Upper lobe of right lung (tissue), 1 donor: ENCODE data around the gene CFAP43. TPM values are rescaled to one million over a fixed set of nuclear protein-coding genes. Genes with fewer than 3 reads are reported as not detected.

Experiments
- ATAC-seq: fragments of 200-7000 bp; cut with Tn5 transposase; one replicate; pipeline ENCODE4 v1.9.1; 2020; ENCODE audit warnings: mild to moderate bottlenecking, moderate library complexity
- DNase-seq: peaks from one replicate; pipeline ENCODE4 v3.0.0-alpha.2; 2020
- H3K27ac ChIP-seq: fragments of 200-600 bp; one replicate; pipeline ENCODE4 v1.8.0; 2022
- H3K27me3 ChIP-seq: fragments of 200-600 bp; one replicate; pipeline ENCODE4 v1.8.0; 2022; ENCODE audit warnings: mild to moderate bottlenecking
- H3K36me3 ChIP-seq: fragments of 200-600 bp; one replicate; pipeline ENCODE4 v1.8.0; 2022
- H3K4me1 ChIP-seq: fragments of 200-600 bp; one replicate; pipeline ENCODE4 v1.8.0; 2022
- H3K4me3 ChIP-seq: fragments of 200-600 bp; one replicate; pipeline ENCODE4 v1.8.0; 2022; ENCODE audit warnings: mild to moderate bottlenecking
- H3K9me3 ChIP-seq: fragments of 200-600 bp; one replicate; pipeline ENCODE4 v1.8.0; 2022
- intact Hi-C: fragments of 100-400 bp; cut with DNase I; formaldehyde crosslinking; loops from one replicate; pipeline ENCODE4 v1.11.0; 2022
- total RNA-seq: library from RNA; stranded (reverse); fragmentation: NEBNext Ultra II Directional; extraction: Animal tissue kit (Norgen Biotek cat#: 25700); gene quantifications from one replicate; pipeline ENCODE4 v1.2.1, GENCODE V29; 2021
- TF ChIP-seq, protein P1 (sequence below): fragments of 200-600 bp; IDR thresholded peaks from one replicate; pipeline ENCODE4 v1.8.0; 2022; ENCODE audit warnings: antibody characterized with exemption
- donor health status: DM: no; HTN: yes; CAD: no; lungs with severe emphysema.

Gene CFAP43
- total RNA-seq, 1 donor from 2014 or later: 0.75 TPM

DNA sequence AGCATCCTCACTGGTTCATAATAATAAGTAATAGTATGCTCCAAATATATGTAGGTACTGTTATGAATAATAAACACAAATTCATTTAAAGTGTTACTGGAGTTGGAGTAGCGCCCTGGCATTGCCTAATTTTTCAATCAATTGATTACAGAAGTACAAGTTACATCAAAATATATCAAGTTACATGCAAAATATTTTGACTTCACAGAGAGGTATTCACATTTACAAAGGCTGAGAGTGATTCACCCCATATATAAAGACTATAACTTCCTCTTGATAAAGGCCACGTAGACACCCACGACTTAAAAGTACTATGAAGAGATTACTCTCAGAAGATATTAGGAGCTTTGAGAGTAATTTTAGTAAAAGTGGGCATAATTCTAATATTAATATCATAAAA is 132.9 kb downstream of the CFAP43 start:
- ATAC-seq: no peak

DNA sequence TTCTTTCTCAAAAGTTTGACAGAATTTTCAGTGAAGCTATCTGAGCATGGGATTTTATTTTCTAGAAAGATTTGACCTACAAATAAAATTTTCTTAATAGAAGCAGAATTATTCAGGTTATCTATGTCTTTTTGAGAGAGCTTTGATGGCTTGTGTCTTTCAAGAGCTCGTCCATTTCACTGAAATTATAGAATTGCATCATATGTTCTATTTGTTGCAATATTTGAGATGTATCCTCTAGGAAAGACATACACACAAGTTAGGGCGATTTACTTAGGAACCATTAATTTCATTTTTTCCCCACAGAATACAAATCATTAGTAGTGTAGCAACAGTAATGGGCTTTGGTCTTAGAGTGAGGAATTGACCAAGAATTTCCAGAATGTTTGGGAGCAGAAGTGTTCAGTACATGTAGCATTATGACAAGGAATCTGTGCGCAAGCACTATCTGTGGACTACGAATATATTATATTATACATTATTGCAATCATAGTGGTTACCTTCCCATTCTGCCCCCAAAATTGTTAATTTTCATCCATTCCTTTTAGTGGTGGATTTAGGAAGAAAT is 133.7 kb downstream of the CFAP43 start:
- DNase-seq: no peak
- H3K4me1 ChIP-seq: no peaks in the 10 kb centered on the region
- H3K9me3 ChIP-seq: no peaks in the 10 kb centered on the region
- TF ChIP-seq, protein P1, sequence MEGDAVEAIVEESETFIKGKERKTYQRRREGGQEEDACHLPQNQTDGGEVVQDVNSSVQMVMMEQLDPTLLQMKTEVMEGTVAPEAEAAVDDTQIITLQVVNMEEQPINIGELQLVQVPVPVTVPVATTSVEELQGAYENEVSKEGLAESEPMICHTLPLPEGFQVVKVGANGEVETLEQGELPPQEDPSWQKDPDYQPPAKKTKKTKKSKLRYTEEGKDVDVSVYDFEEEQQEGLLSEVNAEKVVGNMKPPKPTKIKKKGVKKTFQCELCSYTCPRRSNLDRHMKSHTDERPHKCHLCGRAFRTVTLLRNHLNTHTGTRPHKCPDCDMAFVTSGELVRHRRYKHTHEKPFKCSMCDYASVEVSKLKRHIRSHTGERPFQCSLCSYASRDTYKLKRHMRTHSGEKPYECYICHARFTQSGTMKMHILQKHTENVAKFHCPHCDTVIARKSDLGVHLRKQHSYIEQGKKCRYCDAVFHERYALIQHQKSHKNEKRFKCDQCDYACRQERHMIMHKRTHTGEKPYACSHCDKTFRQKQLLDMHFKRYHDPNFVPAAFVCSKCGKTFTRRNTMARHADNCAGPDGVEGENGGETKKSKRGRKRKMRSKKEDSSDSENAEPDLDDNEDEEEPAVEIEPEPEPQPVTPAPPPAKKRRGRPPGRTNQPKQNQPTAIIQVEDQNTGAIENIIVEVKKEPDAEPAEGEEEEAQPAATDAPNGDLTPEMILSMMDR: no peak
- H3K36me3 ChIP-seq: no peaks in the 10 kb centered on the region
- no peak overlapping the region for H3K4me3 ChIP-seq
- H3K27me3 ChIP-seq: no peaks in the 10 kb centered on the region
- H3K27ac ChIP-seq: no peak overlapping the region
- intact Hi-C loops: no loop called here
- ATAC-seq: no peak

More for the DNA sequence above, 132.9 kb downstream of the CFAP43 start:
- Histone ChIP-seq H3K4me3 (no peak overlapping the region), H3K36me3 (no peaks in the 10 kb centered on the region), H3K27me3 (no peaks in the 10 kb centered on the region), H3K4me1 (no peaks in the 10 kb centered on the region), H3K27ac (no peak overlapping the region), H3K9me3 (no peaks in the 10 kb centered on the region)
- intact Hi-C loops: no loop called here
- TF ChIP-seq, protein P1: no peak
- DNase-seq: no peak

DNA sequence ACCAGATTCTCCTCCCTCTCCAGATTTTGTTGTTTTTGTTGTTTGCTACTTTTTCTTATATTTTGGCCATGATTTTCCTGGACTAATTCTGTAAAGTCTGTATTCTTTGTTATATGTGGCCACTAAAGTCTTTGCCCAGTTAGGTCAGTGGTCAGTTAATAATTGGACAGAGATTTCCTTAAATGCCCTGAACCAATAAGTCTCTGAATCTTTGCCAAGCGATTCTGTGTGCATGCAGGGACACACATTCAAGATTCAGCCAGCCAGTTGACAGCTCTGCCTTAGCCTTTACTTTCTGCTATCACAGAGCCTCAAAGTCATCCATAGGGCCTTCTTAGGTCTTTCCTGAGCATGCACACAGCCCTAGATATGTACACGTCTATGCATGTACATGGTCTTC is 135.5 kb downstream of the CFAP43 start:
- Histone ChIP-seq H3K27me3 (no peaks in the 10 kb centered on the region), H3K36me3 (no peaks in the 10 kb centered on the region), H3K27ac (no peak overlapping the region), H3K4me1 (no peaks in the 10 kb centered on the region), H3K4me3 (no peak overlapping the region), H3K9me3 (no peaks in the 10 kb centered on the region)
- intact Hi-C loops: no loop called here
- TF ChIP-seq, protein P1: no peak
- ATAC-seq: no peak
- no peak for DNase-seq

- no peaks in the 10 kb centered on the region for H3K36me3 ChIP-seq
- DNase-seq: no peak
- H3K4me1 ChIP-seq: no peaks in the 10 kb centered on the region
- H3K27me3 ChIP-seq: no peaks in the 10 kb centered on the region
- H3K4me3 ChIP-seq: no peak overlapping the region
- ATAC-seq: no peak
- intact Hi-C loops: no loop called here
- no peaks in the 10 kb centered on the region for H3K9me3 ChIP-seq
- TF ChIP-seq, protein P1: no peak
- H3K27ac ChIP-seq: no peak overlapping the region
These were observed 139.4 kb downstream of the CFAP43 start for GRCh38 chr10:104092749-104093148.

DNA sequence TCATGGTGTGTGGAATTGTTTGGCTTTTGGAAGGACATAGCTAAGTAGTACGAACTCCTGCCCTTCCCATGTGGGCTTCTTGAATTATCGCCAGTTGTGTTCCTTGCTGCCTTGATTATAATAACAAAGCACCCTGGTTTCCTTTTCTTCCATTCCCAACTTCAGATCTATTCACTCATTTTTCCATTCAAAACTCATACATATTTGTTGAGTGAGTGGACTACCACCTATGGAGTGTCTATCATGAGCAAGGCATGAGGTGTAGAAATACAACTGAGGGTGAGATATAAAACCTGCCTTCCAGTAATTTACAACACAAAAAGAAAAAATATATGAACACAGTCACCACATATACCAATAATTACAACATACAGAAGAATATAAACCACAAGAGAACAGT is 141.6 kb downstream of the CFAP43 start:
- no peak for ATAC-seq
- no peak overlapping the region for H3K27ac ChIP-seq
- TF ChIP-seq, protein P1: no peak
- H3K27me3 ChIP-seq: no peaks in the 10 kb centered on the region
- no peaks in the 10 kb centered on the region for H3K9me3 ChIP-seq
- H3K36me3 ChIP-seq: no peaks in the 10 kb centered on the region
- no peaks in the 10 kb centered on the region for H3K4me1 ChIP-seq
- DNase-seq: no peak
- H3K4me3 ChIP-seq: no peak overlapping the region
- intact Hi-C loops: no loop called here

DNA sequence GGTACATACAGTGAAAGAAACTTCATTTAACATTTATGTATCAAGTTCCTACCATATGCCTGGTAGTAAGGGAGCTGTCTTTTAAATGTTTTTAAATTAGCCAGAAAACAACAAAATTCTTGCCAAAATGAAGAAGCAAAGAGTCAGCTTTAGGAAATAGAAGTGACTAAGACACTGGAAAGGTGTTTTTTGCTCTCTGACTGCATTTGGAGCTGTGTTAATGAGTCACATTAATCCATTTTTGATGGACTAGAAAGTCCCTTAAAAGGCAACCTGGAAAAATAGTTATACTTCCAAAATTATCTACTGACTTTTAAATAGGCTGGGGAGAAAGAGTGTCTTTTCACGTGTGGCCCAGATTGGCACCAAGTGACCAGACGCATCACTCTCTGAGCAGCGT is 142.5 kb downstream of the CFAP43 start:
- no peak for ATAC-seq
- intact Hi-C loops: no loop called here
- no peak overlapping the region for H3K4me3 ChIP-seq

More for the DNA sequence above, 142.5 kb downstream of the CFAP43 start:
- TF ChIP-seq, protein P1: no peak
- no peaks in the 10 kb centered on the region for H3K36me3 ChIP-seq
- H3K27ac ChIP-seq: no peak overlapping the region
- no peaks in the 10 kb centered on the region for H3K27me3 ChIP-seq
- no peaks in the 10 kb centered on the region for H3K4me1 ChIP-seq
- DNase-seq: no peak
- H3K9me3 ChIP-seq: no peaks in the 10 kb centered on the region
